CD4-positive, alpha-beta memory T cell (primary cell): Measurements from ENCODE around the gene NFKBIB. TPM values are rescaled to one million over a fixed set of nuclear protein-coding genes. Genes with fewer than 3 reads are reported as not detected.

Experiments
- CTCF ChIA-PET: fragments of 350-600 bp; sonication (Branson Sonifier 250); formaldehyde crosslinking; loops from one replicate; lab custom pipeline; 2021; ENCODE audit warnings: inconsistent platforms; ENCODE audit not compliant: partially characterized antibody; lab: Charles Lee
- POLR2A ChIA-PET: fragments of 350-600 bp; sonication (Branson Sonifier 250); formaldehyde crosslinking; loops from one replicate; lab custom pipeline; 2021; ENCODE audit not compliant: partially characterized antibody; lab: Charles Lee
- DNase-seq, 5 donors: peaks; one replicate each; pipeline versions ENCODE4 v3.0.0 to v3.0.0-alpha.2; 2020 to 2022; ENCODE audit warnings: mixed read lengths in 1 of 5
- H3K27ac ChIP-seq: one replicate; pipeline ENCODE4 v1.7.0; 2013; ENCODE audit warnings: low read depth, low read length
- H3K27me3 ChIP-seq: 2 replicates; pipeline ENCODE4 v1.7.0; 2013; ENCODE audit warnings: mild to moderate bottlenecking, low read length, moderate library complexity; ENCODE audit not compliant: insufficient read depth
- H3K36me3 ChIP-seq: 2 replicates; pipeline ENCODE4 v1.7.0; 2013; ENCODE audit warnings: mild to moderate bottlenecking, low read length, moderate library complexity; ENCODE audit not compliant: insufficient read depth
- H3K4me1 ChIP-seq: 2 replicates; pipeline ENCODE4 v1.7.0; 2013; ENCODE audit warnings: mild to moderate bottlenecking, low read length, moderate library complexity; ENCODE audit not compliant: insufficient read depth
- H3K4me3 ChIP-seq, 2 donors: one replicate each; pipeline ENCODE4 v1.7.0; 2013; ENCODE audit warnings: low read length in 2 of 2, mild to moderate bottlenecking in 1 of 2
- H3K9me3 ChIP-seq, 2 donors: one replicate each; pipeline ENCODE4 v1.7.0; 2013; ENCODE audit warnings: low read length in 2 of 2, control low read depth in 1 of 2; ENCODE audit not compliant: control insufficient read depth in 1 of 2
- H3K27ac Mint-ChIP-seq, 7 donors: one replicate each; pipeline ENCODE4 v1.8.0; 2020 to 2021; ENCODE audit warnings: mixed read lengths in 7 of 7, mild to moderate bottlenecking in 6 of 7, inconsistent platforms in 3 of 7, moderate library complexity in 3 of 7
- H3K27me3 Mint-ChIP-seq, 2 donors: one replicate each; pipeline ENCODE4 v1.8.0; 2020 to 2021; ENCODE audit warnings: mixed read lengths in 2 of 2
- H3K36me3 Mint-ChIP-seq, 2 donors: one replicate each; pipeline ENCODE4 v1.8.0; 2020 to 2021; ENCODE audit warnings: mixed read lengths in 2 of 2, inconsistent platforms in 1 of 2, mild to moderate bottlenecking in 1 of 2
- H3K4me1 Mint-ChIP-seq, 4 donors: one replicate each; pipeline ENCODE4 v1.8.0; 2020 to 2021; ENCODE audit warnings: mixed read lengths in 4 of 4, mild to moderate bottlenecking in 1 of 4
- H3K4me3 Mint-ChIP-seq, 8 donors: one replicate each; pipeline ENCODE4 v1.8.0; 2020 to 2021; ENCODE audit warnings: mixed read lengths in 8 of 8, mild to moderate bottlenecking in 7 of 8, moderate library complexity in 6 of 8, inconsistent platforms in 3 of 8
- H3K9me3 Mint-ChIP-seq, 8 donors: one replicate each; pipeline ENCODE4 v1.8.0; 2020 to 2021; ENCODE audit warnings: mixed read lengths in 8 of 8, mild to moderate bottlenecking in 5 of 8, inconsistent platforms in 3 of 8, moderate library complexity in 1 of 8
- intact Hi-C: fragments of 100-400 bp; cut with micrococcal nuclease; formaldehyde crosslinking; loops from one replicate; pipeline ENCODE4 v1.15.1; 2023
- polyA plus RNA-seq, 2 donors: library from polyadenylated mRNA; unstranded; fragments of 300-500 nt; fragmentation: Illumina TruSeq; gene quantifications; one replicate each; pipeline ENCODE4 v1.2.3, GENCODE V29; 2021
- total RNA-seq, 2 experiments: library from RNA; stranded (reverse); gene quantifications; one replicate each; pipeline ENCODE4 v1.2.3, GENCODE V29; 2021

Gene NFKBIB
- total and polyA plus RNA-seq, 4 experiments from 2014 or later, result 7.2 to 26.0 (median 19.5) TPM

- Histone ChIP-seq H3K27me3 (no peaks in the 10 kb centered on the region), H3K27ac (no peak overlapping the region), H3K4me1 (peaks cover 4% of the 10 kb centered on the region), H3K9me3 (no peaks in the 10 kb centered on the region), H3K4me3 (no peak overlapping the region), H3K36me3 (peaks cover 19% of the 10 kb centered on the region)
- Mint-ChIP-seq H3K4me1 (peaks cover 2 to 12% (median 5%) of the 10 kb centered on the region in 4 donors), H3K9me3 (no peaks in the 10 kb centered on the region), H3K4me3 (no peak overlapping the region), H3K36me3 (peaks cover 5 to 26% of the 10 kb centered on the region in 2 donors), H3K27ac (peak overlapping the region in 1 of 7 donors; percentile 30), H3K27me3 (no peaks in the 10 kb centered on the region)
- ChIA-PET CTCF (interaction anchor here (0.9 to 4.5 kb wide), 2 partner anchors 12 to 487 kb away, joined by 3 to 52 read pairs; partner anchors contain the start of genes FAM98C and RINL), POLR2A (interaction anchor here (0.7 to 1.4 kb wide), 2 partner anchors 21 to 120 kb away, joined by 3 to 4 read pairs; no protein-coding TSS in a partner anchor)
- intact Hi-C loops, result loop anchor here (5.0 kb wide), 1 partner anchor 163 kb away; no protein-coding TSS in a partner anchor
- DNase-seq, result no peak
Observed at GRCh38 chr19:38889803-38890202, 10.0 kb upstream of the NFKBIB start.

DNA sequence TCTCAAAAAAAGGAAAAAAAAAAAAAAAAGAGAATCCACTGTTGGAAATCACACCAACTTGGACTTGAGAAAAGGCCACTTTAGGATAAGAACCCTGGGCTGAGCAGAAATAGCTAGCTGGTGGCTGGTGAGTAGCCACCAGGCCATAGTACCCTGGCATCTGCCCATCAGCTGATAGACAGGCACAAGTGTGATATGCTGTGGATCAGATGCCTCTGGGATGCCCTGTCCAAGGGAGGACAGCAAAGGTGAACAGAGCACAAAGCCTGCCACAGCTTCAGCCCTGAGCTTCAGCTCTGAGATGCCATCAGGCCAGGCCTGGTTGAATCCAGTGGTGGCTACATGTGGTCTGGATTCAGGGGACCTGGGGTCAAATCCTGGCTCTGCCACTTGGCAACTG, 9.1 kb upstream of the NFKBIB start:
- no peaks in the 10 kb centered on the region for H3K27me3 ChIP-seq
- DNase-seq, result no peak
- CTCF ChIA-PET, result no interaction called here
- H3K36me3 ChIP-seq, result peaks cover 19% of the 10 kb centered on the region
- POLR2A ChIA-PET, result no interaction called here
- H3K27ac ChIP-seq, result no peak overlapping the region
- no peaks in the 10 kb centered on the region for H3K9me3 ChIP-seq
- Mint-ChIP-seq H3K27ac (no peak overlapping the region), H3K9me3 (no peaks in the 10 kb centered on the region), H3K4me3 (no peak overlapping the region), H3K27me3 (no peaks in the 10 kb centered on the region), H3K4me1 (peaks cover 2 to 13% (median 5%) of the 10 kb centered on the region in 4 donors), H3K36me3 (peaks cover 5 to 26% of the 10 kb centered on the region in 2 donors)
- H3K4me1 ChIP-seq, result peaks cover 4% of the 10 kb centered on the region
- no peak overlapping the region for H3K4me3 ChIP-seq
- intact Hi-C loops, result no loop called here

DNA sequence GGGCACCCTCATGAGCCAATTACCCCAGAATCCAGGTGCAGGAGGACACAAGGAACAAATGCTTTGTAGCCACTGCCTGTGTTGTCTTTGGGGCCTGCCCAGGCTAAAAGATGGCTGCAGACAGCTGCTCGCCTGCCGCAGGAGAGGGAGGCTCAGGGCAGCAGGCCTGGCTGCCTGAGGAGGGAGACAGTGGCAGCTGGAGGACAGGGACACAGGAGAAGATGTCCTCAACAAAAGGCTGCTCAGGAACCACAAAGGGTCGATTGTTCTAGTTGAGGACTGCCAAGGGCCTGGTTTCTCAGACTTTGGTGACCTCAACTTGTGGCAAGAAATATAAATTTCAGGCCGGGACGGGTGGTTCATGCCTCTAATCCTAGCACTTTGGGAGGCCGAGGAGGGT, 8.0 kb upstream of the NFKBIB start:
- Histone ChIP-seq H3K27ac (no peak overlapping the region), H3K27me3 (no peaks in the 10 kb centered on the region), H3K4me1 (peaks cover 4% of the 10 kb centered on the region), H3K36me3 (peaks cover 19% of the 10 kb centered on the region), H3K4me3 (no peak overlapping the region), H3K9me3 (no peaks in the 10 kb centered on the region)
- H3K27me3 Mint-ChIP-seq, result no peaks in the 10 kb centered on the region
- no peak overlapping the region for H3K4me3 Mint-ChIP-seq
- ChIA-PET POLR2A (no interaction called here), CTCF (interaction anchor here (1.1 kb wide), 1 partner anchor 13 kb away, joined by 3 read pairs; no protein-coding TSS in a partner anchor)
- H3K4me1 Mint-ChIP-seq, result peaks cover 2 to 13% (median 5%) of the 10 kb centered on the region in 4 donors
- no peak for DNase-seq
- intact Hi-C loops, result no loop called here
- peaks cover 5 to 26% of the 10 kb centered on the region in 2 donors for H3K36me3 Mint-ChIP-seq
- H3K9me3 Mint-ChIP-seq, result no peaks in the 10 kb centered on the region
- peak overlapping the region in 1 of 7 donors; percentile 13 for H3K27ac Mint-ChIP-seq

- no peaks in the 10 kb centered on the region for H3K27me3 ChIP-seq
- H3K27ac ChIP-seq, result no peak overlapping the region
- H3K36me3 ChIP-seq, result peaks cover 19% of the 10 kb centered on the region
- CTCF ChIA-PET, result interaction anchor here (1.1 kb wide), 2 partner anchors 14 to 490 kb away, joined by 3 read pairs; partner anchors contain the start of gene FAM98C
- Mint-ChIP-seq H3K27me3 (no peaks in the 10 kb centered on the region), H3K27ac (peak overlapping the region in 1 of 7 donors; percentile 62), H3K36me3 (peaks cover 5 to 24% of the 10 kb centered on the region in 2 donors), H3K9me3 (no peaks in the 10 kb centered on the region), H3K4me3 (no peak overlapping the region), H3K4me1 (peaks cover 4 to 19% (median 7%) of the 10 kb centered on the region in 4 donors)
- POLR2A ChIA-PET, result no interaction called here
- no peak for DNase-seq
- peaks cover 7% of the 10 kb centered on the region for H3K4me1 ChIP-seq
- intact Hi-C loops, result no loop called here
- no peaks in the 10 kb centered on the region for H3K9me3 ChIP-seq
- H3K4me3 ChIP-seq, result no peak overlapping the region
Observed at GRCh38 chr19:38892841-38893240, 6.9 kb upstream of the NFKBIB start.

GRCh38 chr19:38893341-38893771, 6.4 kb upstream of the NFKBIB start:
- Histone ChIP-seq H3K27me3 (no peaks in the 10 kb centered on the region), H3K4me3 (no peak overlapping the region), H3K9me3 (no peaks in the 10 kb centered on the region), H3K4me1 (peaks cover 11% of the 10 kb centered on the region), H3K27ac (no peak overlapping the region), H3K36me3 (peaks cover 17% of the 10 kb centered on the region)
- peaks cover 4 to 24% (median 11%) of the 10 kb centered on the region in 4 donors for H3K4me1 Mint-ChIP-seq
- intact Hi-C loops, result no loop called here
- H3K27me3 Mint-ChIP-seq, result no peaks in the 10 kb centered on the region
- H3K27ac Mint-ChIP-seq, result no peak overlapping the region
- peaks cover 5 to 23% of the 10 kb centered on the region in 2 donors for H3K36me3 Mint-ChIP-seq
- no peaks in the 10 kb centered on the region for H3K9me3 Mint-ChIP-seq
- ChIA-PET POLR2A (no interaction called here), CTCF (interaction anchor here (1.1 kb wide), 1 partner anchor 491 kb away, joined by 3 read pairs; the partner anchor contains the start of gene FAM98C)
- no peak overlapping the region for H3K4me3 Mint-ChIP-seq
- no peak for DNase-seq

GRCh38 chr19:38894968-38895367, 4.8 kb upstream of the NFKBIB start:
- POLR2A ChIA-PET, result no interaction called here
- intact Hi-C loops, result no loop called here
- Histone ChIP-seq H3K4me3 (no peak overlapping the region), H3K27ac (no peak overlapping the region), H3K9me3 (no peaks in the 10 kb centered on the region), H3K36me3 (peaks cover 2% of the 10 kb centered on the region), H3K27me3 (no peaks in the 10 kb centered on the region), H3K4me1 (peaks cover 18% of the 10 kb centered on the region)
- DNase-seq, result no peak
- H3K27ac Mint-ChIP-seq, result peak overlapping the region in 3 of 7 donors; percentile 18 to 66 (median 36)
- CTCF ChIA-PET, result interaction anchor here (2.9 kb wide), 1 partner anchor 8 kb away, joined by 13 read pairs; no protein-coding TSS in a partner anchor
- H3K9me3 Mint-ChIP-seq, result no peaks in the 10 kb centered on the region
- H3K27me3 Mint-ChIP-seq, result no peaks in the 10 kb centered on the region
- peaks cover 7 to 38% (median 22%) of the 10 kb centered on the region in 4 donors for H3K4me1 Mint-ChIP-seq
- H3K36me3 Mint-ChIP-seq, result peaks cover 5 to 18% of the 10 kb centered on the region in 2 donors
- H3K4me3 Mint-ChIP-seq, result peak overlapping the region in 1 of 8 donors; percentile 31

GRCh38 chr19:38898788-38899446, 852 bp upstream of the NFKBIB start:
- POLR2A ChIA-PET, result interaction anchor here (3.0 kb wide), 1 partner anchor 129 kb away, joined by 13 read pairs; no protein-coding TSS in a partner anchor
- peak overlapping the region; percentile 99 for H3K27ac ChIP-seq
- H3K36me3 Mint-ChIP-seq, result peaks cover 3 to 14% of the 10 kb centered on the region in 2 donors
- H3K9me3 Mint-ChIP-seq, result no peaks in the 10 kb centered on the region
- DNase-seq, result no peak
- H3K4me3 ChIP-seq, result peak overlapping the region; percentile 71 to 87
- no peaks in the 10 kb centered on the region for H3K36me3 ChIP-seq
- no peaks in the 10 kb centered on the region for H3K27me3 ChIP-seq
- H3K4me1 Mint-ChIP-seq, result peaks cover 17 to 60% (median 38%) of the 10 kb centered on the region in 4 donors
- no peaks in the 10 kb centered on the region for H3K27me3 Mint-ChIP-seq
- peak overlapping the region; percentile 90 to 100 (median 99) for H3K27ac Mint-ChIP-seq
- H3K9me3 ChIP-seq, result no peaks in the 10 kb centered on the region
- CTCF ChIA-PET, result no interaction called here
- H3K4me1 ChIP-seq, result peaks cover 34% of the 10 kb centered on the region
- intact Hi-C loops, result loop anchor here (1.0 kb wide), 8 partner anchors 21 to 525 kb away; partner anchors contain the start of genes ACTN4, ECH1, EIF3K and MRPS12
- H3K4me3 Mint-ChIP-seq, result peak overlapping the region; percentile 92 to 98 (median 96)
